Measurements from ENCODE around the gene THOC5. TPM values are rescaled to one million over a fixed set of nuclear protein-coding genes. Genes with fewer than 3 reads are reported as not detected.

THOC5 gene
- total and polyA plus RNA-seq, 3 donors from 2014 or later = 46.0 to 59.1 (median 58.7) TPM

DNA sequence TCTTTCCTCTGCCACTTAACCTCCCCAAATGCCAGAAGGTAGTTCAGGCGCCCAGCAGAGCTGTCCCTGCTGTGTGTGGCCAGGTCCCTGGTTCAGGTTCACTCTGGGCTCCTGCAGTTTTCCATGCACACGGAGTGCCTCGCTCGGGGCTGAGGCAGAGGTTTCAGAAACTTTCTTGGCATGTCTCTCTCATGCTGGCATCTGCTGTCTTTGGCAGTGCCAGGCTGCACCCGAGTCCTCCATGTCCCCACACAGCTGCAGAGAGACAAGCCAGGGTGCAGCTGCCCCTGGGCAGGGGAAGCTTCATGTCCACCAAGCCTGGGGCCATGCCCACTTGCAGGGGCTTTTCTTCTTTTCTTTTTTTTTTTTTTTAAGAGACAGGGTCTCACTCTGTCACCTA lies 80.6 kb downstream of the THOC5 start:
- Histone ChIP-seq H3K36me3 (ENCODE audit: low read depth, missing control alignments) (no peaks in the 10 kb centered on the region), H3K4me1 (no peaks in the 10 kb centered on the region), H3K27ac (no peak overlapping the region), H3K4me3 (no peak overlapping the region), H3K9me3 (no peaks in the 10 kb centered on the region), H3K27me3 (no peaks in the 10 kb centered on the region)
- WGBS, 2 donors = 65 to 95% methylated on average over 5 of the region's 5 CpGs
- intact Hi-C loops (cut with DNase I; ENCODE audit: low total_unique reads) = no loop called here
- TF ChIP-seq, protein P1, sequence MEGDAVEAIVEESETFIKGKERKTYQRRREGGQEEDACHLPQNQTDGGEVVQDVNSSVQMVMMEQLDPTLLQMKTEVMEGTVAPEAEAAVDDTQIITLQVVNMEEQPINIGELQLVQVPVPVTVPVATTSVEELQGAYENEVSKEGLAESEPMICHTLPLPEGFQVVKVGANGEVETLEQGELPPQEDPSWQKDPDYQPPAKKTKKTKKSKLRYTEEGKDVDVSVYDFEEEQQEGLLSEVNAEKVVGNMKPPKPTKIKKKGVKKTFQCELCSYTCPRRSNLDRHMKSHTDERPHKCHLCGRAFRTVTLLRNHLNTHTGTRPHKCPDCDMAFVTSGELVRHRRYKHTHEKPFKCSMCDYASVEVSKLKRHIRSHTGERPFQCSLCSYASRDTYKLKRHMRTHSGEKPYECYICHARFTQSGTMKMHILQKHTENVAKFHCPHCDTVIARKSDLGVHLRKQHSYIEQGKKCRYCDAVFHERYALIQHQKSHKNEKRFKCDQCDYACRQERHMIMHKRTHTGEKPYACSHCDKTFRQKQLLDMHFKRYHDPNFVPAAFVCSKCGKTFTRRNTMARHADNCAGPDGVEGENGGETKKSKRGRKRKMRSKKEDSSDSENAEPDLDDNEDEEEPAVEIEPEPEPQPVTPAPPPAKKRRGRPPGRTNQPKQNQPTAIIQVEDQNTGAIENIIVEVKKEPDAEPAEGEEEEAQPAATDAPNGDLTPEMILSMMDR (IDR thresholded peaks at IDR 0.05) = no peak
- TF ChIP-seq POLR2A (IDR thresholded peaks at IDR 0.05) = no peak
- no peak for DNase-seq

DNA sequence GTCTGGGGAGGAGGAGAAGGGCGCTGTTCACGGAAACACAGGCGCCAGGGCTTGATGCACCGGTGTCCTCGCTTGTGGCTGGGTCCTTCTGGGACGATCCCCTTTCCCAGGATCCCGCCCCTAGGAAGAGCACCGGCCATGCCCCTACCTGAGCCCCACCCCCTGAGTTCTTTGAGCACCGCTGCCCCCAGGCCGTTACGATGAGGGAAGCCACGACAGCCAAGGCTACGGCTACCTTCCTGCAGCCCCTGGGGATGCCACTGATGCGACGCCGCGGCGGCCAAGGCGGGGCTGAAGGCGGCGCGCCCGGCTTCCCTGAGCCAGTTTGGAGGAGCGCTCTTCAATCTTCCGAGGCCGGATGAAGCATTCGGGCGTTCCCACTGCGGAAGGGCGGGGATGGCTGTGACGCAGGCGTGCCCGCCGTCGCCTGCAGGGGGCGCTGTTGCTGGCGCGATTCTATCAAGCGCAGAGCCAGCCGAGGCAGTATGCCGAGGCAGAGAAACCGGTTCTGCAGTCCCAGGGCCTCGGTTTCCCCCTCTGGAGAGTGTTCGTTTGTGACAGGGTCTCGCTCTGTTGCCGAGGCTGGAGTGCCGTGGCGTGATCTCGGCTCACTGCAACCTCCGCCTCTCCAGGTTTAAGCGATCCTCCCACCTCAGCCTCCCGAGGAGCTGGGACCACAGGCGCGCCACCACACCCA lies 83.2 kb downstream of the THOC5 start:
- peak; percentile 73 for DNase-seq
- 51 to 55% methylated on average over 26 to 53 of the region's 54 CpGs for WGBS, 2 donors
- H3K9me3 ChIP-seq = no peaks in the 10 kb centered on the region
- TF ChIP-seq POLR2A (IDR thresholded peaks at IDR 0.05) = no peak
- TF ChIP-seq, protein P1 (IDR thresholded peaks at IDR 0.05) = peak; percentile 61 to 73 (median 63)
- H3K27ac ChIP-seq = no peak overlapping the region
- no peaks in the 10 kb centered on the region for H3K36me3 ChIP-seq (ENCODE audit: low read depth, missing control alignments)
- H3K4me3 ChIP-seq = peak overlapping the region in 1 of 2 donors; percentile 37
- no peaks in the 10 kb centered on the region for H3K27me3 ChIP-seq
- no peaks in the 10 kb centered on the region for H3K4me1 ChIP-seq
- intact Hi-C loops (cut with DNase I; ENCODE audit: low total_unique reads) = no loop called here

- H3K9me3 ChIP-seq = no peaks in the 10 kb centered on the region
- 55 to 69% methylated on average over 5 to 9 of the region's 9 CpGs for WGBS, 2 donors
- no peak overlapping the region for H3K27ac ChIP-seq
- TF ChIP-seq POLR2A (IDR thresholded peaks at IDR 0.05) = no peak
- TF ChIP-seq, protein P1 (IDR thresholded peaks at IDR 0.05) = no peak
- H3K27me3 ChIP-seq = no peaks in the 10 kb centered on the region
- H3K4me1 ChIP-seq = no peaks in the 10 kb centered on the region
- H3K4me3 ChIP-seq = peak overlapping the region in 1 of 2 donors; percentile 37
- intact Hi-C loops (cut with DNase I; ENCODE audit: low total_unique reads) = no loop called here
- H3K36me3 ChIP-seq (ENCODE audit: low read depth, missing control alignments) = no peaks in the 10 kb centered on the region
- no peak for DNase-seq
These were observed 83.8 kb downstream of the THOC5 start for GRCh38 chr22:29469755-29470154.

DNA sequence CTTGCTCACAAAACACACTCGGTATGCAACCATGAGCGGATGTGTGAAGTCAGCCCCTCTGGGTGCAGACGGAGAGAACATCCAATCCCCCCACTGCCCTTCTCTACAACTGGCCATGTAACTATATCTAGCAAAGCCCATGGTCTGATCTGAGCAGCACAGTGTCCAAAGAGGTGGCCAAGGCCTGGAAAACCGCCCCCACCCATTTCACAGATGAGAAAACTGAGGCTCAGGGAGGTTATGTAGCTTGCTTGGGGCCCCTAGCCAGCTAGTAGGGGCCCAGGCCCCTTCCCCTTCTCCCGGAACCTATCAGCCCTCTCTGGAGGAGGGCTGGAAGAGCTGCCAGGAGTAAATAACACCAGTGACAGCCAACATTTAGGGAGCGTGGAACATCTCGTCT lies 89.0 kb downstream of the THOC5 start:
- no peak for DNase-seq
- H3K27ac ChIP-seq = no peak overlapping the region
- intact Hi-C loops (cut with DNase I; ENCODE audit: low total_unique reads) = no loop called here

More for the DNA sequence above, 89.0 kb downstream of the THOC5 start:
- Histone ChIP-seq H3K27me3 (no peaks in the 10 kb centered on the region), H3K36me3 (ENCODE audit: low read depth, missing control alignments) (no peaks in the 10 kb centered on the region), H3K4me3 (no peak overlapping the region), H3K9me3 (no peaks in the 10 kb centered on the region), H3K4me1 (no peaks in the 10 kb centered on the region)
- 78 to 89% methylated on average over 7 of the region's 7 CpGs for WGBS, 2 donors
- TF ChIP-seq, protein P1 (IDR thresholded peaks at IDR 0.05) = no peak
- no peak for TF ChIP-seq POLR2A (IDR thresholded peaks at IDR 0.05)
